COLO668 (cell line): ENCODE measurements around the gene SPRING1.

ENCODE experiments used
- DNase-seq: peaks from one replicate; lab custom pipeline; 2025; ENCODE audit not compliant: unreplicated experiment; lab: John Stamatoyannopoulos, UW

Gene SPRING1

GRCh38 chr12:116709768-116710167 is 28.1 kb downstream of the SPRING1 start:
- DNase-seq, result no peak

GRCh38 chr12:116708826-116709756 is 28.8 kb downstream of the SPRING1 start:
- DNase-seq, result peak; percentile 82

- DNase-seq, result peak; percentile 40
Observed at GRCh38 chr12:116707751-116708150, 30.1 kb downstream of the SPRING1 start.

GRCh38 chr12:116703214-116703795 is 34.6 kb downstream of the SPRING1 start:
- peak; percentile 70 for DNase-seq

- no peak for DNase-seq
Observed at GRCh38 chr12:116701432-116701831, 36.4 kb downstream of the SPRING1 start.

- no peak for DNase-seq
Observed at GRCh38 chr12:116700066-116700465, 37.8 kb downstream of the SPRING1 start.

- no peak for DNase-seq
Observed at GRCh38 chr12:116698554-116699075, 39.3 kb downstream of the SPRING1 start.

GRCh38 chr12:116698116-116698515 is 39.8 kb downstream of the SPRING1 start:
- peak; percentile 68 for DNase-seq

- DNase-seq, result no peak
Observed at GRCh38 chr12:116697716-116698115, 40.2 kb downstream of the SPRING1 start.

- peak; percentile 56 for DNase-seq
Observed at GRCh38 chr12:116697305-116697704, 40.6 kb downstream of the SPRING1 start.

- DNase-seq, result no peak
Observed at GRCh38 chr12:116695464-116695725, 42.5 kb downstream of the SPRING1 start.

- no peak for DNase-seq
Observed at GRCh38 chr12:116694653-116695463, 43.0 kb downstream of the SPRING1 start.

GRCh38 chr12:116693286-116694227 is 44.3 kb downstream of the SPRING1 start:
- peak; percentile 73 for DNase-seq

GRCh38 chr12:116692605-116693004 is 45.3 kb downstream of the SPRING1 start:
- no peak for DNase-seq

GRCh38 chr12:116691636-116692035 is 46.2 kb downstream of the SPRING1 start:
- DNase-seq, result no peak

GRCh38 chr12:116691205-116691604 is 46.7 kb downstream of the SPRING1 start:
- DNase-seq, result no peak

GRCh38 chr12:116689979-116690744 is 47.7 kb downstream of the SPRING1 start:
- DNase-seq, result no peak

- DNase-seq, result no peak
Observed at GRCh38 chr12:116689521-116689920, 48.3 kb downstream of the SPRING1 start.
